NCI-H1105 (cell line): ENCODE data around the gene IQCE.

Experiments
- DNase-seq: peaks from one replicate; lab custom pipeline; 2025; lab: John Stamatoyannopoulos, UW

IQCE gene

GRCh38 chr7:2663121-2663886, 104.5 kb downstream of the IQCE start:
- no peak for DNase-seq

- DNase-seq = no peak
Measured at GRCh38 chr7:2663960-2664359, 105.2 kb downstream of the IQCE start.
